Measurements from ENCODE around the gene ST3GAL5. TPM values are rescaled to one million over a fixed set of nuclear protein-coding genes. Genes with fewer than 3 reads are reported as not detected.
"Not testable (repeated sequence)": the region's sequence is repeated elsewhere in the genome, so short reads cannot be mapped to it uniquely, and the experiment has no call there.

The ST3GAL5 gene
- total and polyA plus RNA-seq, 4 experiments from 2014 or later, result 8.0 to 41.7 (median 25.2) TPM

GRCh38 chr2:85829394-85829793 lies 59.4 kb downstream of the ST3GAL5 start:
- H3K36me3 Mint-ChIP-seq; H3K27ac Mint-ChIP-seq; H3K9me3 Mint-ChIP-seq; H3K27me3 ChIP-seq (ENCODE audit: insufficient read depth, low read length); H3K9me3 ChIP-seq (ENCODE audit: control insufficient read depth in 1 of 2, low read length in 2 of 2); DNase-seq; H3K27me3 Mint-ChIP-seq; H3K4me3 ChIP-seq (ENCODE audit: low read length in 2 of 2); H3K4me3 Mint-ChIP-seq; H3K27ac ChIP-seq (ENCODE audit: low read depth, low read length); H3K36me3 ChIP-seq (ENCODE audit: insufficient read depth, low read length): not testable (repeated sequence)
- ChIA-PET CTCF (ENCODE audit: partially characterized antibody) (interaction anchor here (1.3 to 25.4 kb wide), 10 partner anchors 9 to 252 kb away, joined by 4 to 548 read pairs (median 26); partner anchors contain the start of gene ST3GAL5), POLR2A (ENCODE audit: partially characterized antibody) (interaction anchor here (1.5 to 8.1 kb wide), 4 partner anchors 23 to 251 kb away, joined by 6 to 104 read pairs (median 18); partner anchors contain the start of gene ST3GAL5)
- H3K4me1 Mint-ChIP-seq, result peaks cover 15 to 32% (median 26%) of the 10 kb centered on the region in 4 donors
- peaks cover 21% of the 10 kb centered on the region for H3K4me1 ChIP-seq (ENCODE audit: insufficient read depth, low read length)
- intact Hi-C loops (cut with micrococcal nuclease), result loop anchor here (10.0 kb wide), 1 partner anchor 535 kb away; no protein-coding TSS in a partner anchor

GRCh38 chr2:85828725-85829124 lies 60.1 kb downstream of the ST3GAL5 start:
- H3K9me3 Mint-ChIP-seq, result peaks cover 0 to 2% (median 0%) of the 10 kb centered on the region in 8 donors
- H3K4me1 Mint-ChIP-seq, result peaks cover 15 to 32% (median 25%) of the 10 kb centered on the region in 4 donors
- Histone ChIP-seq H3K4me3 (ENCODE audit: low read length in 2 of 2) (no peak overlapping the region), H3K27ac (ENCODE audit: low read depth, low read length) (no peak overlapping the region), H3K9me3 (ENCODE audit: control insufficient read depth in 1 of 2, low read length in 2 of 2) (no peaks in the 10 kb centered on the region), H3K4me1 (ENCODE audit: insufficient read depth, low read length) (peaks cover 21% of the 10 kb centered on the region), H3K36me3 (ENCODE audit: insufficient read depth, low read length) (no peaks in the 10 kb centered on the region), H3K27me3 (ENCODE audit: insufficient read depth, low read length) (no peaks in the 10 kb centered on the region)
- peaks cover 3 to 4% of the 10 kb centered on the region in 2 donors for H3K27me3 Mint-ChIP-seq
- ChIA-PET CTCF (ENCODE audit: partially characterized antibody) (interaction anchor here (1.4 to 25.4 kb wide), 10 partner anchors 9 to 252 kb away, joined by 4 to 548 read pairs (median 26); partner anchors contain the start of gene ST3GAL5), POLR2A (ENCODE audit: partially characterized antibody) (interaction anchor here (1.5 to 8.1 kb wide), 3 partner anchors 23 to 252 kb away, joined by 6 to 104 read pairs (median 20); partner anchors contain the start of gene ST3GAL5)
- H3K27ac Mint-ChIP-seq, result peak overlapping the region in 1 of 7 donors; percentile 39
- H3K4me3 Mint-ChIP-seq, result no peak overlapping the region
- intact Hi-C loops (cut with micrococcal nuclease), result loop anchor here (10.0 kb wide), 1 partner anchor 536 kb away; no protein-coding TSS in a partner anchor
- H3K36me3 Mint-ChIP-seq, result no peaks in the 10 kb centered on the region
- no peak for DNase-seq

- Histone ChIP-seq H3K9me3 (ENCODE audit: control insufficient read depth in 1 of 2, low read length in 2 of 2) (no peaks in the 10 kb centered on the region), H3K4me1 (ENCODE audit: insufficient read depth, low read length) (peaks cover 16% of the 10 kb centered on the region), H3K27me3 (ENCODE audit: insufficient read depth, low read length) (no peaks in the 10 kb centered on the region), H3K27ac (ENCODE audit: low read depth, low read length) (no peak overlapping the region), H3K4me3 (ENCODE audit: low read length in 2 of 2) (no peak overlapping the region), H3K36me3 (ENCODE audit: insufficient read depth, low read length) (no peaks in the 10 kb centered on the region)
- peaks cover 0 to 2% (median 0%) of the 10 kb centered on the region in 8 donors for H3K9me3 Mint-ChIP-seq
- ChIA-PET POLR2A (ENCODE audit: partially characterized antibody) (interaction anchor here (0.6 to 8.1 kb wide), 12 partner anchors 21 to 500 kb away, joined by 3 to 104 read pairs (median 5); partner anchors contain the start of genes POLR1A, PTCD3, ST3GAL5 and TGOLN2), CTCF (ENCODE audit: partially characterized antibody) (interaction anchor here (0.6 to 25.4 kb wide), 60 partner anchors 8 to 542 kb away, joined by 3 to 548 read pairs (median 5); partner anchors contain the start of genes POLR1A, PTCD3 and ST3GAL5)
- H3K27ac Mint-ChIP-seq, result peak overlapping the region; percentile 13 to 72 (median 57)
- peak overlapping the region in 4 of 8 donors; percentile 27 to 64 (median 46) for H3K4me3 Mint-ChIP-seq
- intact Hi-C loops (cut with micrococcal nuclease), result loop anchor here (1.0 to 10.0 kb wide), 6 partner anchors 25 to 537 kb away; partner anchors contain the start of gene POLR1A
- H3K4me1 Mint-ChIP-seq, result peaks cover 9 to 26% (median 19%) of the 10 kb centered on the region in 4 donors
- peaks cover 3 to 4% of the 10 kb centered on the region in 2 donors for H3K27me3 Mint-ChIP-seq
- DNase-seq, result no peak
- H3K36me3 Mint-ChIP-seq, result no peaks in the 10 kb centered on the region
These were observed 60.8 kb downstream of the ST3GAL5 start for GRCh38 chr2:85827879-85828569.

GRCh38 chr2:85826990-85827878 lies 61.6 kb downstream of the ST3GAL5 start:
- Histone ChIP-seq H3K27me3 (ENCODE audit: insufficient read depth, low read length) (no peaks in the 10 kb centered on the region), H3K4me1 (ENCODE audit: insufficient read depth, low read length) (peaks cover 14% of the 10 kb centered on the region), H3K36me3 (ENCODE audit: insufficient read depth, low read length) (no peaks in the 10 kb centered on the region), H3K27ac (ENCODE audit: low read depth, low read length) (no peak overlapping the region), H3K9me3 (ENCODE audit: control insufficient read depth in 1 of 2, low read length in 2 of 2) (no peaks in the 10 kb centered on the region), H3K4me3 (ENCODE audit: low read length in 2 of 2) (no peak overlapping the region)
- ChIA-PET CTCF (ENCODE audit: partially characterized antibody) (interaction anchor here (0.6 to 25.4 kb wide), 61 partner anchors 8 to 543 kb away, joined by 3 to 548 read pairs (median 5); partner anchors contain the start of genes POLR1A, PTCD3 and ST3GAL5), POLR2A (ENCODE audit: partially characterized antibody) (interaction anchor here (0.6 to 8.1 kb wide), 11 partner anchors 22 to 499 kb away, joined by 3 to 104 read pairs (median 6); partner anchors contain the start of genes POLR1A, PTCD3, ST3GAL5 and TGOLN2)
- no peaks in the 10 kb centered on the region for H3K36me3 Mint-ChIP-seq
- peaks cover 8 to 24% (median 18%) of the 10 kb centered on the region in 4 donors for H3K4me1 Mint-ChIP-seq
- peak overlapping the region; percentile 23 to 74 (median 57) for H3K27ac Mint-ChIP-seq
- intact Hi-C loops (cut with micrococcal nuclease), result loop anchor here (1.0 to 10.0 kb wide), 6 partner anchors 26 to 538 kb away; partner anchors contain the start of gene POLR1A
- H3K27me3 Mint-ChIP-seq, result peaks cover 3 to 4% of the 10 kb centered on the region in 2 donors
- peak; percentile 77 to 80 (median 79) for DNase-seq
- peaks cover 0 to 2% (median 0%) of the 10 kb centered on the region in 8 donors for H3K9me3 Mint-ChIP-seq
- H3K4me3 Mint-ChIP-seq, result peak overlapping the region in 4 of 8 donors; percentile 36 to 64 (median 57)

GRCh38 chr2:85823951-85824350 lies 64.8 kb downstream of the ST3GAL5 start:
- H3K27ac Mint-ChIP-seq, result no peak overlapping the region
- H3K27ac ChIP-seq (ENCODE audit: low read depth, low read length), result no peak overlapping the region
- peaks cover 14% of the 10 kb centered on the region for H3K4me1 ChIP-seq (ENCODE audit: insufficient read depth, low read length)
- H3K27me3 ChIP-seq (ENCODE audit: insufficient read depth, low read length), result no peaks in the 10 kb centered on the region
- ChIA-PET CTCF (ENCODE audit: partially characterized antibody) (interaction anchor here (0.8 to 25.4 kb wide), 5 partner anchors 8 to 257 kb away, joined by 3 to 548 read pairs (median 9); partner anchors contain the start of gene ST3GAL5), POLR2A (ENCODE audit: partially characterized antibody) (interaction anchor here (1.2 kb wide), 1 partner anchor 256 kb away, joined by 3 read pairs; no protein-coding TSS in a partner anchor)
- intact Hi-C loops (cut with micrococcal nuclease), result loop anchor here (10.0 kb wide), 1 partner anchor 541 kb away; no protein-coding TSS in a partner anchor
- H3K36me3 Mint-ChIP-seq, result no peaks in the 10 kb centered on the region
- H3K9me3 ChIP-seq (ENCODE audit: control insufficient read depth in 1 of 2, low read length in 2 of 2), result no peaks in the 10 kb centered on the region
- H3K9me3 Mint-ChIP-seq, result no peaks in the 10 kb centered on the region
- peaks cover 4 to 5% of the 10 kb centered on the region in 2 donors for H3K27me3 Mint-ChIP-seq
- peaks cover 2 to 16% (median 9%) of the 10 kb centered on the region in 4 donors for H3K4me1 Mint-ChIP-seq
- no peak for DNase-seq
- H3K4me3 ChIP-seq (ENCODE audit: low read length in 2 of 2), result no peak overlapping the region
- no peak overlapping the region for H3K4me3 Mint-ChIP-seq
- no peaks in the 10 kb centered on the region for H3K36me3 ChIP-seq (ENCODE audit: insufficient read depth, low read length)

GRCh38 chr2:85822766-85823165 lies 66.0 kb downstream of the ST3GAL5 start:
- ChIA-PET CTCF (ENCODE audit: partially characterized antibody) (interaction anchor here (1.0 to 25.4 kb wide), 4 partner anchors 8 to 258 kb away, joined by 6 to 548 read pairs (median 142); partner anchors contain the start of gene ST3GAL5), POLR2A (ENCODE audit: partially characterized antibody) (no interaction called here)
- H3K36me3 ChIP-seq (ENCODE audit: insufficient read depth, low read length), result no peaks in the 10 kb centered on the region
- Mint-ChIP-seq H3K4me3 (no peak overlapping the region), H3K27ac (no peak overlapping the region), H3K27me3 (peaks cover 5 to 6% of the 10 kb centered on the region in 2 donors), H3K4me1 (peaks cover 0 to 10% (median 5%) of the 10 kb centered on the region in 4 donors), H3K9me3 (no peaks in the 10 kb centered on the region), H3K36me3 (no peaks in the 10 kb centered on the region)
- no peak overlapping the region for H3K4me3 ChIP-seq (ENCODE audit: low read length in 2 of 2)
- no peak for DNase-seq
- peaks cover 8% of the 10 kb centered on the region for H3K4me1 ChIP-seq (ENCODE audit: insufficient read depth, low read length)
- intact Hi-C loops (cut with micrococcal nuclease), result loop anchor here (10.0 kb wide), 1 partner anchor 542 kb away; no protein-coding TSS in a partner anchor
- no peak overlapping the region for H3K27ac ChIP-seq (ENCODE audit: low read depth, low read length)
- no peaks in the 10 kb centered on the region for H3K9me3 ChIP-seq (ENCODE audit: control insufficient read depth in 1 of 2, low read length in 2 of 2)
- no peaks in the 10 kb centered on the region for H3K27me3 ChIP-seq (ENCODE audit: insufficient read depth, low read length)

Measured in CD4-positive, alpha-beta memory T cell (primary cell).